ENCODE results near the gene STAG1. TPM values are rescaled to one million over a fixed set of nuclear protein-coding genes. Genes with fewer than 3 reads are reported as not detected.

The STAG1 gene
- total RNA-seq, 6 experiments from 2014 or later, result 8.2 to 18.5 (median 12.7) TPM

GRCh38 chr3:136414476-136414875, 337.7 kb downstream of the STAG1 start:
- ATAC-seq (no peak), DNase-seq (no peak)
- Histone ChIP-seq H3K4me3 (no peak overlapping the region), H3K36me3 (no peaks in the 10 kb centered on the region), H3K27ac (no peak overlapping the region), H3K27me3 (no peaks in the 10 kb centered on the region), H3K4me1 (no peaks in the 10 kb centered on the region), H3K9me3 (no peaks in the 10 kb centered on the region)
- intact Hi-C loops (cut with DNase I), result no loop called here
- TF ChIP-seq CTCF (IDR thresholded peaks at IDR 0.05) (no peak), POLR2A (IDR thresholded peaks at IDR 0.05) (no peak)

DNA sequence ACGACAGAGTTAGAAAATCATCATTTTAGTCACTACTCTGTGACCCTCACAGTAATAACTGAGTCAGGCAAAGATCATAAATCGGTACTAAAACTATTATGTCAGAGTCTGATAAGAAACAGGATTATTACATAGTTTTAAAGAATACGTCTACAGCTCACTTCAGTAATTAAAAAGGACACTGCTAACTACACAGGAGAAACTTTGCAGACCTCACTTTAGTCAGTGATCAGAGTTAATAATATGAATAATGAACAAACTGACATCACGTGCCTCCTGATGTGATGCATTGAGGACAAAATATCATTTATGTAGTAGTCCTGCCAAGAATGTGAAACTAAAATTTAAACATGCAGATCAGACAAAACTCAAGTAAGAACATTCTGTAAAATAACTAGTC, 339.9 kb downstream of the STAG1 start:
- no peak overlapping the region for H3K27ac ChIP-seq
- 81% methylated on average over 4 of the region's 4 CpGs for WGBS (ENCODE audit: insufficient coverage, low coverage, low lambda C conversion rate, missing lambda C conversion rate)
- H3K27me3 ChIP-seq, result no peaks in the 10 kb centered on the region
- DNase-seq, result no peak
- no peak for ATAC-seq
- H3K36me3 ChIP-seq, result no peaks in the 10 kb centered on the region
- no peaks in the 10 kb centered on the region for H3K4me1 ChIP-seq
- intact Hi-C loops (cut with DNase I), result no loop called here
- no peak overlapping the region for H3K4me3 ChIP-seq
- TF ChIP-seq POLR2A (IDR thresholded peaks at IDR 0.05) (no peak), CTCF (IDR thresholded peaks at IDR 0.05) (no peak)
- H3K9me3 ChIP-seq, result no peaks in the 10 kb centered on the region

DNA sequence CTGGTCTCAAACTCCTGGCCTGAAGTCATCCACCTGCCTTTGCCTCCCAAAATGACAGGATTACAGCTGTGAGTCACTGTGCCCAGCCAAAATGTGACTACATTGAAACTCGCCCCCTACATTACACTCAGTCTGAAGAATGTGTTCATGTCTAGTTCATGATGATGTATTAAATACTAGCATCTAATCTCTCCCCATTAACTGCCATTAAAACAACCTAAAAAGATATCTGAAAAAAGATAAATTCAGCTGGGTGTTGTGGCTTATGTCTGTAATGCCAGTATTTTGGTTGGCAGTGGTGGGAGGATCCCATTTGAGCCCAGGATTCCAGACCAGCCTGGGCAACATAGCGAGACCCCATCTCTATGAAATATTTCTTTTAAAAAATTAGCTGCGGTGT, 342.6 kb downstream of the STAG1 start:
- Histone ChIP-seq H3K9me3 (no peaks in the 10 kb centered on the region), H3K4me3 (no peak overlapping the region), H3K4me1 (no peaks in the 10 kb centered on the region), H3K27ac (no peak overlapping the region), H3K36me3 (no peaks in the 10 kb centered on the region), H3K27me3 (no peaks in the 10 kb centered on the region)
- DNase-seq (no peak), ATAC-seq (no peak)
- intact Hi-C loops (cut with DNase I), result no loop called here
- WGBS (ENCODE audit: insufficient coverage, low coverage, low lambda C conversion rate, missing lambda C conversion rate), result 97% methylated on average over 3 of the region's 3 CpGs
- TF ChIP-seq CTCF (IDR thresholded peaks at IDR 0.05) (no peak), POLR2A (IDR thresholded peaks at IDR 0.05) (no peak)

GRCh38 chr3:136404056-136404455, 348.1 kb downstream of the STAG1 start:
- intact Hi-C loops (cut with DNase I), result no loop called here
- Histone ChIP-seq H3K36me3 (no peaks in the 10 kb centered on the region), H3K27ac (no peak overlapping the region), H3K4me3 (no peak overlapping the region), H3K4me1 (no peaks in the 10 kb centered on the region), H3K27me3 (no peaks in the 10 kb centered on the region), H3K9me3 (no peaks in the 10 kb centered on the region)
- 85% methylated on average over 2 of the region's 2 CpGs for WGBS (ENCODE audit: insufficient coverage, low coverage, low lambda C conversion rate, missing lambda C conversion rate)
- no peak for TF ChIP-seq POLR2A (IDR thresholded peaks at IDR 0.05)
- TF ChIP-seq CTCF (IDR thresholded peaks at IDR 0.05), result no peak
- ATAC-seq (no peak), DNase-seq (no peak)

- Histone ChIP-seq H3K36me3 (peaks cover 0 to 8% (median 3%) of the 10 kb centered on the region in 4 donors), H3K27me3 (no peaks in the 10 kb centered on the region), H3K4me1 (peaks cover 0 to 6% (median 2%) of the 10 kb centered on the region in 4 donors), H3K9me3 (no peaks in the 10 kb centered on the region), H3K27ac (no peak overlapping the region), H3K4me3 (no peak overlapping the region)
- intact Hi-C loops (cut with DNase I), result no loop called here
- DNase-seq (no peak), ATAC-seq (no peak)
- no peak for TF ChIP-seq POLR2A (IDR thresholded peaks at IDR 0.05)
- TF ChIP-seq CTCF (IDR thresholded peaks at IDR 0.05), result no peak
Measured at GRCh38 chr3:136396916-136397315, 355.3 kb downstream of the STAG1 start.
